Cerebellar cortex (tissue), 1 donor: Measurements from ENCODE around the gene LGALS16.
A peak's percentile ranks its signal among the peaks of the same experiment; 100 is the strongest.
"Not testable (repeated sequence)": the region's sequence is repeated elsewhere in the genome, so short reads cannot be mapped to it uniquely, and the experiment has no call there.

Experiments
- DNase-seq: peaks from one replicate; pipeline ENCODE4 v3.0.0-alpha.2; 2015; ENCODE audit warnings: low spot score

The LGALS16 gene

GRCh38 chr19:39655613-39656012 lies at the start of gene LGALS16:
TSS of gene LGALS16 (plus strand) at chr19:39655913. CDS start at chr19:39655962, 49 bp downstream.
- no peak for DNase-seq

GRCh38 chr19:39607021-39607420 lies 48.7 kb upstream of the LGALS16 start:
- DNase-seq = no peak

GRCh38 chr19:39607561-39607960 lies 48.2 kb upstream of the LGALS16 start:
- DNase-seq = no peak

GRCh38 chr19:39613597-39613996 lies 42.1 kb upstream of the LGALS16 start:
- no peak for DNase-seq

GRCh38 chr19:39617745-39618144 lies 38.0 kb upstream of the LGALS16 start:
- DNase-seq = no peak

GRCh38 chr19:39623946-39624345 lies 31.8 kb upstream of the LGALS16 start:
- no peak for DNase-seq

GRCh38 chr19:39627631-39628030 lies 28.1 kb upstream of the LGALS16 start:
- not testable (repeated sequence) for DNase-seq

- no peak for DNase-seq
Measured at GRCh38 chr19:39631178-39631577, 24.5 kb upstream of the LGALS16 start.

- DNase-seq = no peak
Measured at GRCh38 chr19:39631626-39632025, 24.1 kb upstream of the LGALS16 start.

- no peak for DNase-seq
Measured at GRCh38 chr19:39637891-39638290, 17.8 kb upstream of the LGALS16 start.

GRCh38 chr19:39641773-39642172 lies 13.9 kb upstream of the LGALS16 start:
- DNase-seq = no peak

GRCh38 chr19:39643591-39643990 lies 12.1 kb upstream of the LGALS16 start:
- DNase-seq = no peak

GRCh38 chr19:39645800-39646411 lies 9.8 kb upstream of the LGALS16 start:
- DNase-seq = no peak

GRCh38 chr19:39647918-39648317 lies 7.8 kb upstream of the LGALS16 start:
- DNase-seq = no peak

- DNase-seq = no peak
Measured at GRCh38 chr19:39659791-39660190, 4.1 kb downstream of the LGALS16 start.

- no peak for DNase-seq
Measured at GRCh38 chr19:39660661-39661060, 4.9 kb downstream of the LGALS16 start.

GRCh38 chr19:39661565-39661964 lies 5.9 kb downstream of the LGALS16 start:
- no peak for DNase-seq

GRCh38 chr19:39669860-39670259 lies 14.1 kb downstream of the LGALS16 start:
- DNase-seq = not testable (repeated sequence)

- no peak for DNase-seq
Measured at GRCh38 chr19:39670998-39671397, 15.3 kb downstream of the LGALS16 start.

GRCh38 chr19:39671739-39672363 lies 16.1 kb downstream of the LGALS16 start:
- peak; percentile 58 for DNase-seq

- no peak for DNase-seq
Measured at GRCh38 chr19:39672473-39672872, 16.8 kb downstream of the LGALS16 start.

- peak; percentile 5 for DNase-seq
Measured at GRCh38 chr19:39673862-39674261, 18.1 kb downstream of the LGALS16 start.

GRCh38 chr19:39676004-39676403 lies 20.3 kb downstream of the LGALS16 start:
- DNase-seq = no peak
